Central memory CD4-positive, alpha-beta T cell (primary cell): ENCODE results near the gene FAM20A.
"Not testable (repeated sequence)": the region's sequence is repeated elsewhere in the genome, so short reads cannot be mapped to it uniquely, and the experiment has no call there.

ENCODE experiments used
- DNase-seq: peaks from one replicate; pipeline ENCODE4 v3.0.0; 2022

The FAM20A gene

GRCh38 chr17:68564415-68565111 is 36.6 kb downstream of the FAM20A start:
- DNase-seq = no peak

GRCh38 chr17:68562736-68563135 is 38.4 kb downstream of the FAM20A start:
- DNase-seq = no peak

GRCh38 chr17:68560966-68561720 is 40.0 kb downstream of the FAM20A start:
- DNase-seq = no peak

GRCh38 chr17:68559316-68559715 is 41.9 kb downstream of the FAM20A start:
- no peak for DNase-seq

GRCh38 chr17:68556551-68556950 is 44.6 kb downstream of the FAM20A start:
- no peak for DNase-seq

- no peak for DNase-seq
Observed at GRCh38 chr17:68544111-68544915, 56.9 kb downstream of the FAM20A start.

GRCh38 chr17:68542698-68543463 is 58.3 kb downstream of the FAM20A start:
- no peak for DNase-seq

- DNase-seq = no peak
Observed at GRCh38 chr17:68541816-68542215, 59.4 kb downstream of the FAM20A start.

- DNase-seq = no peak
Observed at GRCh38 chr17:68540981-68541380, 60.2 kb downstream of the FAM20A start.

- no peak for DNase-seq
Observed at GRCh38 chr17:68539548-68540467, 61.4 kb downstream of the FAM20A start.

- no peak for DNase-seq
Observed at GRCh38 chr17:68535922-68536321, 65.2 kb downstream of the FAM20A start.

- DNase-seq = no peak
Observed at GRCh38 chr17:68534695-68535088, 66.5 kb downstream of the FAM20A start.

- no peak for DNase-seq
Observed at GRCh38 chr17:68533887-68534694, 67.1 kb downstream of the FAM20A start.

- no peak for DNase-seq
Observed at GRCh38 chr17:68532826-68533225, 68.3 kb downstream of the FAM20A start.

GRCh38 chr17:68531252-68531651 is 69.9 kb downstream of the FAM20A start:
- no peak for DNase-seq

GRCh38 chr17:68527314-68527713 is 73.9 kb downstream of the FAM20A start:
- no peak for DNase-seq

GRCh38 chr17:68526548-68526947 is 74.6 kb downstream of the FAM20A start:
- no peak for DNase-seq

GRCh38 chr17:68522266-68522665 is 78.9 kb downstream of the FAM20A start:
- no peak for DNase-seq

GRCh38 chr17:68519911-68520310 is 81.3 kb downstream of the FAM20A start:
- DNase-seq = no peak

GRCh38 chr17:68519051-68519450 is 82.1 kb downstream of the FAM20A start:
- not testable (repeated sequence) for DNase-seq
